Ramos (cell line): ENCODE measurements around the gene PHF14.

Experiments
- in situ Hi-C: fragments of 300-500 bp; cut with MboI; formaldehyde crosslinking; loops from one replicate; pipeline ENCODE4 v1.14.3; 2022; ENCODE audit warnings: low sequenced_read_pairs; ENCODE audit not compliant: unreplicated experiment

The PHF14 gene

GRCh38 chr7:11082552-11083213, 109.0 kb downstream of the PHF14 start:
- in situ Hi-C loops = no loop called here

- in situ Hi-C loops = no loop called here
Observed at GRCh38 chr7:11083214-11083568, 109.5 kb downstream of the PHF14 start.

- in situ Hi-C loops = no loop called here
Observed at GRCh38 chr7:11104578-11104977, 130.9 kb downstream of the PHF14 start.

- in situ Hi-C loops = no loop called here
Observed at GRCh38 chr7:11109659-11110058, 136.0 kb downstream of the PHF14 start.

- in situ Hi-C loops = no loop called here
Observed at GRCh38 chr7:11120068-11120664, 146.5 kb downstream of the PHF14 start.

GRCh38 chr7:11120675-11121220, 147.1 kb downstream of the PHF14 start:
- in situ Hi-C loops = no loop called here

GRCh38 chr7:11124856-11125559, 151.3 kb downstream of the PHF14 start:
- in situ Hi-C loops = no loop called here

- in situ Hi-C loops = no loop called here
Observed at GRCh38 chr7:11127114-11127785, 153.6 kb downstream of the PHF14 start.

GRCh38 chr7:11127988-11128387, 154.3 kb downstream of the PHF14 start:
- in situ Hi-C loops = no loop called here

GRCh38 chr7:11128498-11128897, 154.8 kb downstream of the PHF14 start:
- in situ Hi-C loops = no loop called here

- in situ Hi-C loops = no loop called here
Observed at GRCh38 chr7:11130012-11130411, 156.3 kb downstream of the PHF14 start.

GRCh38 chr7:11130601-11131000, 156.9 kb downstream of the PHF14 start:
- in situ Hi-C loops = no loop called here

GRCh38 chr7:11133436-11133959, 159.8 kb downstream of the PHF14 start:
- in situ Hi-C loops = no loop called here

- in situ Hi-C loops = no loop called here
Observed at GRCh38 chr7:11135573-11135972, 161.9 kb downstream of the PHF14 start.

- in situ Hi-C loops = no loop called here
Observed at GRCh38 chr7:11141541-11141940, 167.9 kb downstream of the PHF14 start.

GRCh38 chr7:11153694-11154093, 180.0 kb downstream of the PHF14 start:
- in situ Hi-C loops = no loop called here

GRCh38 chr7:11155883-11156282, 182.2 kb downstream of the PHF14 start:
- in situ Hi-C loops = no loop called here

- in situ Hi-C loops = no loop called here
Observed at GRCh38 chr7:11161499-11161898, 187.8 kb downstream of the PHF14 start.

- in situ Hi-C loops = no loop called here
Observed at GRCh38 chr7:11163220-11163619, 189.5 kb downstream of the PHF14 start.

- in situ Hi-C loops = no loop called here
Observed at GRCh38 chr7:11166051-11166450, 192.4 kb downstream of the PHF14 start.
